Stomach (tissue), 19 donors: ENCODE data around the gene KCTD16. TPM values are rescaled to one million over a fixed set of nuclear protein-coding genes. Genes with fewer than 3 reads are reported as not detected.
A peak's percentile ranks its signal among the peaks of the same experiment; 100 is the strongest.

Experiments
- DNase-seq, 2 donors: peaks; one replicate each; pipeline versions ENCODE4 v3.0.0 to v3.0.0-alpha.2; 2013 to 2019
- H3K27ac ChIP-seq, 5 donors: fragments of 200-600 bp in 4 of 5; sonication (generic) in 4 of 5; one replicate each; pipeline ENCODE4 v1.5.1; 2013 to 2019; ENCODE audit warnings: mild to moderate bottlenecking in 1 of 5, moderate library complexity in 1 of 5
- H3K27me3 ChIP-seq, 3 donors: fragments of 200-600 bp; sonication (generic); one replicate each; pipeline ENCODE4 v1.5.1; 2017 to 2019; ENCODE audit warnings: mixed run types in 1 of 3
- H3K36me3 ChIP-seq, 4 donors: fragments of 200-600 bp; sonication (generic); 1 replicate in 3 of 4; 2 replicates in 1 of 4; pipeline ENCODE4 v1.5.1; 2016 to 2019
- H3K4me1 ChIP-seq, 4 donors: fragments of 200-600 bp; sonication (generic); one replicate each; pipeline ENCODE4 v1.5.1; 2016 to 2019
- H3K4me3 ChIP-seq, 4 donors: fragments of 200-600 bp; sonication (generic) in 3 of 4; one replicate each; pipeline ENCODE4 v1.5.1; 2016 to 2019; ENCODE audit warnings: mild to moderate bottlenecking in 1 of 4
- H3K9me3 ChIP-seq, 4 donors: fragments of 200-600 bp; sonication (generic); one replicate each; pipeline ENCODE4 v1.5.1; 2016 to 2019
- EP300 ChIP-seq: sonication (generic); formaldehyde crosslinking; IDR thresholded peaks from one replicate; pipeline ENCODE4 v1.6.1; 2017; ENCODE audit warnings: antibody characterized with exemption
- POLR2A ChIP-seq, 4 donors: fragments of 450-650 bp; IDR thresholded peaks; one replicate each; pipeline ENCODE4 v1.6.1; 2016; ENCODE audit warnings: antibody characterized with exemption in 4 of 4, control low read depth in 2 of 4, mild to moderate bottlenecking in 1 of 4, moderate library complexity in 1 of 4
- POLR2AphosphoS5 ChIP-seq, 3 donors: sonication (generic); formaldehyde crosslinking; IDR thresholded peaks; one replicate each; pipeline ENCODE4 v1.6.1; 2016; ENCODE audit warnings: antibody characterized with exemption in 3 of 3
- WGBS, 5 donors: extraction: QIAGEN DNeasy Blood & Tissue Kit in 3 of 5; methylation state at CpG; one replicate each; pipeline versions ENCODE4 v1.1.5 to v1.1.7; 2013 to 2018; 5-methylcytosine and 5-hydroxymethylcytosine counted together
- intact Hi-C: fragments of 100-400 bp; cut with DNase I; formaldehyde crosslinking; loops from one replicate; pipeline ENCODE4 v1.15.1; 2023; ENCODE audit warnings: low total_unique reads
- long read RNA-seq, 10 donors: transcript quantifications; one replicate each; lab custom pipeline, GENCODE V29; 2026
- polyA plus RNA-seq, 3 donors: library from polyadenylated mRNA; stranded (reverse); fragments of 200-250 nt; gene quantifications; one replicate each; pipeline ENCODE4 v1.2.3, GENCODE V29; 2013
- total RNA-seq, 5 donors: library from RNA; depleted of rRNA; stranded (reverse); fragments of >200 nt; gene quantifications; one replicate each; pipeline versions ENCODE4 v1.1.0 to v1.2.3, GENCODE V29; 2014 to 2016
- TF ChIP-seq, protein P1 (sequence below), 7 experiments: fragments of 450-650 bp in 4 of 7; fragments of 200-600 bp in 3 of 7; sonication (generic) in 3 of 7; IDR thresholded peaks; one replicate each; pipeline ENCODE4 v1.5.1; 2016 to 2019; ENCODE audit warnings: antibody characterized with exemption in 7 of 7, control low read depth in 2 of 7, mild to moderate bottlenecking in 1 of 7
- donor health status: healthy with polysubstance abuse.
- donor health status: Bipolar disorder and iron deficiency.
- donor health status: healthy.

Gene KCTD16
- total RNA-seq (1 to 10 TPM in 1 of 5 donors, under 1 TPM in 1, not detected in 3; under 0.01 to 1.8 TPM), polyA plus RNA-seq (under 1 TPM in 2 of 3 donors, not detected in 1; under 0.01 TPM)
- long read RNA-seq, donor 1: 0 reads
- long read RNA-seq, donor 2: 0 reads
- long read RNA-seq, donor 3: 0 reads
- long read RNA-seq, donor 4: 0 reads
- long read RNA-seq, donor 5: 0 reads
- long read RNA-seq, donor 6: 0 reads
- long read RNA-seq, donor 7: 0 reads
- long read RNA-seq, donor 8: 0 reads
- long read RNA-seq, donor 9: 0 reads
- long read RNA-seq, donor 10: 0 reads

DNA sequence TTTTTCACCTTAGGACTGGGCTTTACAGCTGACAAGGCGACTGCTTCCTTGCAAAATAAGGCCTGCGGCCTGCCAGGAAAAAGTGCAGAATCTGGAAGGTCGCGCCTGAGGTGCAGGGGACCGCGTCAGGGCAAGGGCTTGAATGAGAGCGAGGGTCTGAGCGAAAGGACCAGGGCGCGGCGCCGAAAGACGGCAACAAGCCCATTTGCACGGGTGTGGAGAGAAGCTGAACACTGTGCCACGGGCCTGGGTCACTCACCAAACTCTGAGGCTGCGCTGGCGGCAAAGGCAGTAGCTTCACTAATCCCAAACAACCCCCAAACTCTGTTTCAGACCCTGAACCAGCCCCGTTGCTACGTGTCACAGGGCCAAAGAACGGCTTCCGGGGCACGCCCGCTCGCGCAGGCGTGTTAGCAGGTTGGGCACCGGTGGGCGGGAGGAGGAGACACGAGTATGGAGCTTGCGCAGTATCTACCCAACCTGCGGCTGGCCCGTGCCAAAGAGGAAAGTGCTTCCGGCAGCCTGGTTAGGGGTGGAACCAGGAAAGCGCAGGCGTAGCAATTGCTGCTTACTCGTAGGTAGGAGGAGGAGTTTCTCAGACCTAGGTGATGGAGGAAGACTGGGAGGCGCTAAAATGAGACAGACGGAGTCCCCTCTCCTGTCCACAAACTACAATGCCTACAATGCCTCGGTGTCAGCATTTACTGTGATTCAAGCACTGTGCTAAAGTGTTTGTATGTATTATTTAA, at the start of gene KCTD16, which contains the start of gene YIPF5:
Gene KCTD16 (plus strand): TSS at position 598 of the 749 bp plus-strand sequence.
Gene YIPF5 (minus strand): TSS at position 384 of the 749 bp plus-strand sequence. CDS start 704 bp downstream, outside the sequence.
- Histone ChIP-seq H3K27ac (peak within 1 kb of the TSS; percentile 78 to 88 (median 88)), H3K4me3 (peak within 1 kb of the TSS; percentile 75 to 93 (median 82)), H3K4me1 (peaks cover 16 to 39% (median 28%) of the 10 kb centered on the region in 4 donors), H3K36me3 (peaks cover 1 to 26% (median 19%) of the 10 kb centered on the region in 4 donors), H3K27me3 (no peaks in the 10 kb centered on the region), H3K9me3 (no peaks in the 10 kb centered on the region)
- no peak for TF ChIP-seq POLR2A (IDR thresholded peaks at IDR 0.05)
- no peak for TF ChIP-seq EP300
- TF ChIP-seq, protein P1, sequence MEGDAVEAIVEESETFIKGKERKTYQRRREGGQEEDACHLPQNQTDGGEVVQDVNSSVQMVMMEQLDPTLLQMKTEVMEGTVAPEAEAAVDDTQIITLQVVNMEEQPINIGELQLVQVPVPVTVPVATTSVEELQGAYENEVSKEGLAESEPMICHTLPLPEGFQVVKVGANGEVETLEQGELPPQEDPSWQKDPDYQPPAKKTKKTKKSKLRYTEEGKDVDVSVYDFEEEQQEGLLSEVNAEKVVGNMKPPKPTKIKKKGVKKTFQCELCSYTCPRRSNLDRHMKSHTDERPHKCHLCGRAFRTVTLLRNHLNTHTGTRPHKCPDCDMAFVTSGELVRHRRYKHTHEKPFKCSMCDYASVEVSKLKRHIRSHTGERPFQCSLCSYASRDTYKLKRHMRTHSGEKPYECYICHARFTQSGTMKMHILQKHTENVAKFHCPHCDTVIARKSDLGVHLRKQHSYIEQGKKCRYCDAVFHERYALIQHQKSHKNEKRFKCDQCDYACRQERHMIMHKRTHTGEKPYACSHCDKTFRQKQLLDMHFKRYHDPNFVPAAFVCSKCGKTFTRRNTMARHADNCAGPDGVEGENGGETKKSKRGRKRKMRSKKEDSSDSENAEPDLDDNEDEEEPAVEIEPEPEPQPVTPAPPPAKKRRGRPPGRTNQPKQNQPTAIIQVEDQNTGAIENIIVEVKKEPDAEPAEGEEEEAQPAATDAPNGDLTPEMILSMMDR (IDR thresholded peaks at IDR 0.05): peak in 1 of 7 experiments; percentile 15
- peak; percentile 72 to 93 (median 81) for TF ChIP-seq POLR2AphosphoS5 (IDR thresholded peaks at IDR 0.05)
- intact Hi-C loops: no loop called here
- DNase-seq: peak; percentile 97 to 99
- 0 to 1% (median 0%) methylated on average over 39 of the region's 39 CpGs for WGBS, 5 donors

DNA sequence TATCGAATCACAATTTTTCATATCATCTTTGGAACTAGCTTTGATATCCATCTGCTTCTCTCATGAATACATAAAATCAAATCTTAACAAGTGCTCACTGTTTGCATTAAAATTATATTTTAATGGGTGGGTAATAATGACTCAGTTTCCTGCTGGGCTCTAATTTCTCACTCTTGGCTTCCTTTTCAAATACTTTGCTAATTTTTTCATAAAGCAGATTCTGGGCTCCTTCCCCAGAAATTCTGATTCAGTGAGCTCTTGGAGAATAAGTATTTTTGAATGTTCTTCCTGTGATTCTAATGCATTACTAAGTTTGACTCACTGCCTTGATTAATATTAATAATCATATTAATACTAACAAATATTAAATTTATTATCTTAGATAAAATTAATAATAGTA, 49.1 kb upstream of the KCTD16 start:
- Histone ChIP-seq H3K9me3 (peaks cover 0 to 6% (median 0%) of the 10 kb centered on the region in 4 donors), H3K27me3 (no peaks in the 10 kb centered on the region), H3K27ac (no peak overlapping the region), H3K4me1 (peaks cover 0 to 9% (median 0%) of the 10 kb centered on the region in 4 donors), H3K4me3 (no peak overlapping the region), H3K36me3 (no peaks in the 10 kb centered on the region)
- 79 to 96% (median 88%) methylated on average over 1 of the region's 1 CpG for WGBS, 5 donors
- no peak for DNase-seq
- TF ChIP-seq, protein P1 (IDR thresholded peaks at IDR 0.05): no peak
- TF ChIP-seq EP300 (no peak), POLR2AphosphoS5 (IDR thresholded peaks at IDR 0.05) (no peak), POLR2A (IDR thresholded peaks at IDR 0.05) (no peak)
- intact Hi-C loops: no loop called here

DNA sequence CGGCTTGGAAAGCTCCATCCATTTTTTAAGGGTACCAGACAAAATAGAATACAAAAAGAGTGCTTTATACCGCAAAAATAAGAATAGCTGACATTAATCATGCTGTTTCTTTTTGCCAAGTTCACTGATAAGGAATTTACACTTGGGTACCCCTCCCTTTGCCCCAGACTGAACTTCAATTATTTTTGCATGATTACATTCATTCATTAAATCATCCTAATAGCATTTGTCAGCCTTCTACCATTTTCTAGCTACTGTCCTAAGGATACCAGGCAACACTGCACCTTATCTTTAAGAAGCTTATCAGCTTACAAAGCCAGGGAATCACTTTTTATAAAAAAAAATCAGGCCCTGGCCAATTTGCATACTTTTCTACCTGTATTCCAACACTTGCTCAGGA, 48.6 kb upstream of the KCTD16 start:
- Histone ChIP-seq H3K27ac (no peak overlapping the region), H3K36me3 (no peaks in the 10 kb centered on the region), H3K4me1 (peaks cover 0 to 9% (median 0%) of the 10 kb centered on the region in 4 donors), H3K4me3 (no peak overlapping the region), H3K27me3 (no peaks in the 10 kb centered on the region), H3K9me3 (peaks cover 0 to 6% (median 0%) of the 10 kb centered on the region in 4 donors)
- 31 to 68% (median 47%) methylated on average over 2 of the region's 2 CpGs for WGBS, 5 donors
- DNase-seq: no peak
- intact Hi-C loops: no loop called here
- TF ChIP-seq, protein P1 (IDR thresholded peaks at IDR 0.05): no peak
- TF ChIP-seq POLR2A (IDR thresholded peaks at IDR 0.05) (no peak), EP300 (no peak), POLR2AphosphoS5 (IDR thresholded peaks at IDR 0.05) (no peak)

DNA sequence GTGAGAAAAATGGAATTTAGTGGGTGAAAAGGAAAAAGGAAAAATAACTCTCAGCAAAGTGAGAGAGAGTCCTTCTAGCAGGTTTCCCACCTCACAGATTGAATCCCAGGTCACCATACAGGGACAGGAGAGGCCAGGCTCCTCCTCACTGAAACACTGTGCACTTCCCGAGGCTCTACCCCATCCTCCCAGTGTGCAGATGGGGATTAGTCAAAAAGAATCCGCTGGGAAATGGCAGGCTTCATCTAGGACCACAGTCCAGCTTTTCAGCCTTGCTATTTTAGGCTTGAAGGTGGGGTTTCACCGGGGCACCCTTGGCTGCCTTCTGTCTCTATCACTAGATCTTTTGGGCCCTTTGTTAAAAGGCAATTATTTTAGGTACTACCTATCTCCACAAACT, 48.0 kb upstream of the KCTD16 start:
- Histone ChIP-seq H3K36me3 (no peaks in the 10 kb centered on the region), H3K9me3 (peaks cover 0 to 6% (median 0%) of the 10 kb centered on the region in 4 donors), H3K27ac (no peak overlapping the region), H3K27me3 (no peaks in the 10 kb centered on the region), H3K4me3 (no peak overlapping the region), H3K4me1 (peaks cover 0 to 9% (median 0%) of the 10 kb centered on the region in 4 donors)
- DNase-seq: no peak
- TF ChIP-seq EP300: no peak
- TF ChIP-seq POLR2A (IDR thresholded peaks at IDR 0.05): no peak
- TF ChIP-seq POLR2AphosphoS5 (IDR thresholded peaks at IDR 0.05): no peak
- TF ChIP-seq, protein P1 (IDR thresholded peaks at IDR 0.05): no peak
- 82 to 92% (median 85%) methylated on average over 3 of the region's 3 CpGs for WGBS, 5 donors
- intact Hi-C loops: no loop called here
